ENCODE data around the gene ALDH1B1.

ALDH1B1 gene

GRCh38 chr9:38417003-38417945 is 24.8 kb downstream of the ALDH1B1 start:
- peak; percentile 80 for DNase-seq

GRCh38 chr9:38418366-38418765 is 25.9 kb downstream of the ALDH1B1 start:
- DNase-seq: no peak

- no peak for DNase-seq
Measured at GRCh38 chr9:38419181-38419580, 26.7 kb downstream of the ALDH1B1 start.

GRCh38 chr9:38421498-38422211 is 29.2 kb downstream of the ALDH1B1 start:
- DNase-seq: peak; percentile 81

- no peak for DNase-seq
Measured at GRCh38 chr9:38422555-38423260, 30.2 kb downstream of the ALDH1B1 start.

GRCh38 chr9:38423273-38423972 is 30.9 kb downstream of the ALDH1B1 start:
- DNase-seq: peak; percentile 39

GRCh38 chr9:38423973-38424843 is 31.7 kb downstream of the ALDH1B1 start, which contains the start of gene IGFBPL1:
Gene IGFBPL1, minus strand, starts transcription at chr9:38424454. Its CDS starts 30 bp downstream, at chr9:38424424.
- DNase-seq: peak; percentile 66

GRCh38 chr9:38424918-38425317 is 32.4 kb downstream of the ALDH1B1 start:
- peak; percentile 8 for DNase-seq

GRCh38 chr9:38428062-38428461 is 35.6 kb downstream of the ALDH1B1 start:
- no peak for DNase-seq

GRCh38 chr9:38431116-38431515 is 38.6 kb downstream of the ALDH1B1 start:
- no peak for DNase-seq

GRCh38 chr9:38432922-38433510 is 40.5 kb downstream of the ALDH1B1 start:
- DNase-seq: no peak

GRCh38 chr9:38434365-38434764 is 41.9 kb downstream of the ALDH1B1 start:
- DNase-seq: no peak

- DNase-seq: peak; percentile 20
Measured at GRCh38 chr9:38434853-38435252, 42.4 kb downstream of the ALDH1B1 start.

- DNase-seq: peak; percentile 11
Measured at GRCh38 chr9:38435521-38435920, 43.0 kb downstream of the ALDH1B1 start.

- DNase-seq: no peak
Measured at GRCh38 chr9:38436708-38437107, 44.2 kb downstream of the ALDH1B1 start.

- peak; percentile 38 for DNase-seq
Measured at GRCh38 chr9:38437193-38437823, 44.8 kb downstream of the ALDH1B1 start.

- peak; percentile 12 for DNase-seq
Measured at GRCh38 chr9:38439291-38439915, 46.9 kb downstream of the ALDH1B1 start.

- DNase-seq: no peak
Measured at GRCh38 chr9:38439916-38440301, 47.4 kb downstream of the ALDH1B1 start.

GRCh38 chr9:38440516-38440915 is 48.0 kb downstream of the ALDH1B1 start:
- peak; percentile 14 for DNase-seq
